Left lung (tissue), 10 donors: ENCODE measurements around the gene ANKS3. TPM values are rescaled to one million over a fixed set of nuclear protein-coding genes. Genes with fewer than 3 reads are reported as not detected.

Experiments used
- ATAC-seq: fragments of 200-7000 bp; cut with Tn5 transposase; one replicate; pipeline ENCODE4 v1.9.1; 2020; ENCODE audit warnings: moderate library complexity
- DNase-seq, 4 donors: peaks; one replicate each; pipeline ENCODE4 v3.0.0-alpha.2; 2013 to 2020
- H3K27ac ChIP-seq, 2 donors: fragments of 200-600 bp; sonication (generic) in 1 of 2; one replicate each; pipeline versions ENCODE4 v1.5.0 to v1.8.0; 2020 to 2021
- H3K27me3 ChIP-seq, 2 donors: fragments of 200-600 bp; sonication (generic) in 1 of 2; one replicate each; pipeline versions ENCODE4 v1.5.0 to v1.8.0; 2020 to 2021
- H3K36me3 ChIP-seq, 2 donors: fragments of 200-600 bp; sonication (generic) in 1 of 2; one replicate each; pipeline versions ENCODE4 v1.5.0 to v1.8.0; 2020 to 2021
- H3K4me1 ChIP-seq, 2 donors: fragments of 200-600 bp; one replicate each; pipeline ENCODE4 v1.8.0; 2021
- H3K4me3 ChIP-seq, 2 donors: fragments of 200-600 bp; sonication (generic) in 1 of 2; one replicate each; pipeline versions ENCODE4 v1.5.0 to v1.8.0; 2020 to 2021; ENCODE audit warnings: mild to moderate bottlenecking in 1 of 2
- H3K9me3 ChIP-seq, 2 donors: fragments of 200-600 bp; sonication (generic) in 1 of 2; one replicate each; pipeline versions ENCODE4 v1.5.0 to v1.8.0; 2020 to 2021
- intact Hi-C, 2 donors: fragments of 100-400 bp; cut with DNase I; formaldehyde crosslinking; loops; one replicate each; pipeline versions ENCODE4 v1.11.2 to v1.14.2; 2022
- polyA plus RNA-seq, 6 donors: library from polyadenylated mRNA; unstranded; fragments of 120-200 nt; gene quantifications; one replicate each; pipeline ENCODE4 v1.2.1, GENCODE V29; 2013; ENCODE audit not compliant: insufficient read length in 6 of 6
- total RNA-seq, 2 donors: library from RNA; stranded (reverse); fragmentation: NEBNext Ultra II Directional; extraction: Animal tissue kit (Norgen Biotek cat#: 25700); gene quantifications; one replicate each; pipeline ENCODE4 v1.2.1, GENCODE V29; 2021
- TF ChIP-seq, protein P1 (sequence below), 2 donors: fragments of 200-600 bp; sonication (generic) in 1 of 2; IDR thresholded peaks; one replicate each; pipeline versions ENCODE4 v1.5.0 to v1.8.0; 2021; ENCODE audit warnings: antibody characterized with exemption in 2 of 2
- donor health status: DM: no; HTN: yes; CAD: no.
- donor health status: DM: no; HTN: no; CAD: no.

Gene ANKS3
- total and polyA plus RNA-seq, 8 donors = 16.1 to 32.8 (median 26.7) TPM

DNA sequence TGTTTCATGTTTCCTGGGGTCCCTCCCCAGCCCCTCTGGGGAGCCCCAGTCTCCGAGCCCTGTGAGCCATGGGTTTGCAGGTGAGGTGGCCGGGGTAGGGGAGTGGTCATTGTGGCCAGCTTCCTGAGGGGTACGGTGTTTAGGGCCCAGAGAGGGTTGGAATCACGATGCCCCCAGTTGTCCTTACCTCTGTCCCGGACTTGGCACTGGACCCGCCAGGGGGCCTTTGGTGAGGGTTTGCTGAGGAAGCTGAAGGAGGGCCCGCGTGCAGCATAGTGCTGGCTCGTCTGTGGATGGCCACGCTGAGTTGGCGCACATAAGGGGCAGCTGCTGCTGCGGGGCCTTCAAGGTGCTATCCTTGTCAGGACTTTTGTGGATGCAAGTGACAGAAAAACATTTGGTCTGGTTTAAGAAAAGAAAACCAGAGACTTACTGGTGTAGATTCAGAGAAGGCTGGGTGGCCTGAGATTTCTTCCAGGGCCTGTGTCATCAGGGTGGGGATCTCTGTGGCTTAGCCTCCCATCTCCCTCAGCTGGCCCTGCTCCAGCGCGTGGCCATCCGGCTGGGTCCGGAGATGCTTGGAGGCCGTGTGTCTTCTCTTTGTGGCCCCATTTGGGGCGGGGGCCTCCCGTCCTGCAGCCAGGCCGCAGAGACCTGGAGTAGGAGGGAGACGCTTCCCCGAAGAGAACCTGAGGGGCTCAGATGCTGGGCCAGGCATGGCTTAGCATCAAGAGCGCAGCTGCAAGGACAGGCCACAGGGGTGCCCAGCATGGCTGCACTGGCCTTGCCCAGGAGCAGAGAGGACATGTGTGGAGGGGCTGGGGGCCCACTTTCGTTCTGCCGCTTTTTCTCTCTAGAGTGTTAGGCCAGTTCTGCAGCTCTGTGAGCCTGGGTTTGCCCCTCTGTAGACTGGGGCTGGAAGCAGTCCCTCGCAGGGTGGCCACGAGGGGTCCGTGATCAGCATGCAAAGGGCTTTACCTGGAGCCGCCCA, 74.4 kb downstream of the ANKS3 start:
- Histone ChIP-seq H3K27ac (peak overlapping the region in 1 of 2 donors; percentile 48), H3K4me1 (peaks cover 23 to 59% of the 10 kb centered on the region in 2 donors), H3K27me3 (no peaks in the 10 kb centered on the region), H3K36me3 (peaks cover 0 to 63% of the 10 kb centered on the region in 2 donors), H3K4me3 (no peak overlapping the region), H3K9me3 (no peaks in the 10 kb centered on the region)
- intact Hi-C loops = no loop called here
- TF ChIP-seq, protein P1, sequence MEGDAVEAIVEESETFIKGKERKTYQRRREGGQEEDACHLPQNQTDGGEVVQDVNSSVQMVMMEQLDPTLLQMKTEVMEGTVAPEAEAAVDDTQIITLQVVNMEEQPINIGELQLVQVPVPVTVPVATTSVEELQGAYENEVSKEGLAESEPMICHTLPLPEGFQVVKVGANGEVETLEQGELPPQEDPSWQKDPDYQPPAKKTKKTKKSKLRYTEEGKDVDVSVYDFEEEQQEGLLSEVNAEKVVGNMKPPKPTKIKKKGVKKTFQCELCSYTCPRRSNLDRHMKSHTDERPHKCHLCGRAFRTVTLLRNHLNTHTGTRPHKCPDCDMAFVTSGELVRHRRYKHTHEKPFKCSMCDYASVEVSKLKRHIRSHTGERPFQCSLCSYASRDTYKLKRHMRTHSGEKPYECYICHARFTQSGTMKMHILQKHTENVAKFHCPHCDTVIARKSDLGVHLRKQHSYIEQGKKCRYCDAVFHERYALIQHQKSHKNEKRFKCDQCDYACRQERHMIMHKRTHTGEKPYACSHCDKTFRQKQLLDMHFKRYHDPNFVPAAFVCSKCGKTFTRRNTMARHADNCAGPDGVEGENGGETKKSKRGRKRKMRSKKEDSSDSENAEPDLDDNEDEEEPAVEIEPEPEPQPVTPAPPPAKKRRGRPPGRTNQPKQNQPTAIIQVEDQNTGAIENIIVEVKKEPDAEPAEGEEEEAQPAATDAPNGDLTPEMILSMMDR (IDR thresholded peaks at IDR 0.05) = no peak
- DNase-seq = no peak
- ATAC-seq = no peak

DNA sequence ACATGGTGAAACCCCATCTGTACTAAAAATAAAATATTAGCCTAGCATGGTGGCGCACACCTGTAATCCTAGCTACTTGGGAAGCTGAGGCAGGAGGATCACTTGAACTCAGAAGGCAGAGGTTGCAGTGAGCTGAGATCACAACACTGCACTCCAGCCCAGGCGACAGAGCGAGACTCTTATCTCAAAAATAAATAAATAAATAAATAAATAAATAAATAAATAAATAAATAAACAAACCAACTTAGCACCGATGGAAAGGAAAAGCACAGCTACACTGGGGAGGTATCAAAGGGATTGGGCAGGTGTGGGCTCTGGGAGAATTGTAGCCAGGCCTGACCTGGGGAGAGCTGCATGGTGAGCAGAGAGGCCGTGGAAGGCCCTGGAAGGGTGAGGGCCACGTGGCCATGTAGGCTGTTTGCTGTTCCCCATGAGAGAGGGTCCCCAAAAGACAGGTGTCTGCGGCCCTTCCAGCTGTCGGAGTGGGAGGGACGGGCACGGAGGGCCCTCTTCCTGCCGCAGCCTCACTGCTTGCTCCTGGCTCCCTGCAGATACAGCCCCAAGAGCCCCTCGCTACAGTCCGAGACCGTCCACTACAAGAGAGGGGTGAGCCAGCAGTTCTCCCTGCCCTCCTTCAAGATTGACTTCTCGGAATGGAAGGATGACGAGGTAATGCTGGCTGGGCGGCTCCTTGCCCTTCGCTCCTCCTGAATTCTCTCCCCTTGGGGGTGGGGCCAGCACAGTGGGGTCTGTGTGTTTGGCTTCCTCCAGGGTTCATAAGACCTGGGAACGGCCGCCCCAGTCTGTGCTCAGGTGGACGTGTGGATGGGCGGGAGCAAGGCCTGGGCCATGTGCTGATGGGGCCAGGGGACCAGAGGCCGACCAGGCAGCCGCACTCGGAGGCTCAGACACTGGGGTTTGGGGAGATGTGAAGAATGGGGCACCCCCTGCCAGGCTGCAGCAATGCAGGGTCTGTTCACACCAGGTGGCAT, 77.1 kb downstream of the ANKS3 start:
- peak overlapping the region; percentile 2 to 8 for H3K27ac ChIP-seq
- intact Hi-C loops = no loop called here
- ATAC-seq (no peak), DNase-seq (no peak)
- H3K36me3 ChIP-seq = peaks cover 0 to 88% of the 10 kb centered on the region in 2 donors
- H3K4me3 ChIP-seq = no peak overlapping the region
- no peaks in the 10 kb centered on the region for H3K27me3 ChIP-seq
- TF ChIP-seq, protein P1 (IDR thresholded peaks at IDR 0.05) = no peak
- peaks cover 19 to 41% of the 10 kb centered on the region in 2 donors for H3K4me1 ChIP-seq
- no peaks in the 10 kb centered on the region for H3K9me3 ChIP-seq

DNA sequence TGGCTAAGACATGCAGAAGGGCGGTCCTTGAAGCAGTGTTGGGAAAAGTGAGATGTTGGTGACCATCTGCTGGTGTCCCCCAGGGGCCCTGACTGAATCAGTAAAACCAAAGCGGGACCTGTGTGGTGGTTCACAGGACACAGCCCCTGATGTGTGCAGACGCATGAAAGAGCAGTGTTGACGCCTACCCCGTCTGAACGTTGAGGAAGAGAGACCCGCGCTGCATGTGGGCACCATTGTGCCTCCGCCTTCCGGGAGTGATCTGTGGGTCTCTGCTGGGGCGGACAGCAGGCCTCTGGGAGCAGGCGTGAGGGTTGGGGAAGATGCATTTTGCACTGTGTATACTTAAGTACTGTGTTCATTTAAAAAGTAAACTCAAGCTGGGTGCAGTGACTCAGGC, 77.8 kb downstream of the ANKS3 start:
- no peaks in the 10 kb centered on the region for H3K9me3 ChIP-seq
- H3K36me3 ChIP-seq = peaks cover 0 to 96% of the 10 kb centered on the region in 2 donors
- H3K4me3 ChIP-seq = no peak overlapping the region
- DNase-seq (no peak), ATAC-seq (no peak)
- H3K27me3 ChIP-seq = no peaks in the 10 kb centered on the region
- H3K27ac ChIP-seq = peak overlapping the region; percentile 8 to 81
- TF ChIP-seq, protein P1 (IDR thresholded peaks at IDR 0.05) = no peak
- peaks cover 12 to 33% of the 10 kb centered on the region in 2 donors for H3K4me1 ChIP-seq
- intact Hi-C loops = no loop called here

DNA sequence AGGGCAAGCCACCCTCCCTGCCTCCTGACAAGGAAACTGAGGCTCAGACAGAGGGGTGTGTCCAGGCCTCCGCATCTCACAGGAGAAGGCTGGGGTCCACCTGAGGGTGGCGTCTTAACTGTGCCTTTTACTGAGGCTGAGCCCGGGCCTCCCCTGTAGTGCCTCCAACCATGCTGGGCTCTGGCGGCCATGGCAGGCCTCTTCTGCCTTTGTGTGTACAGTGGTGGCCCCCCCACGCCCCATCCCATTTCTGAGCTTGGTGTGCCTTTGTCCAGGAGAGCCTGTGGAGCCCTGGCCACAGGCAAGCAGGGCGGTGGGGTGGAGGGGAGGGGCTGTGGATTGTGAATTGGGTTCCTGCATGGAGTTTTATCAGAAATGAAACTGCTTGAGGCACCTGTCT, 78.3 kb downstream of the ANKS3 start:
- H3K27ac ChIP-seq = peak overlapping the region; percentile 54 to 81
- intact Hi-C loops = no loop called here
- ATAC-seq = no peak

More for the DNA sequence above, 78.3 kb downstream of the ANKS3 start:
- Histone ChIP-seq H3K4me1 (peaks cover 11 to 29% of the 10 kb centered on the region in 2 donors), H3K27me3 (no peaks in the 10 kb centered on the region), H3K9me3 (no peaks in the 10 kb centered on the region), H3K36me3 (peaks cover 0 to 99% of the 10 kb centered on the region in 2 donors), H3K4me3 (no peak overlapping the region)
- no peak for DNase-seq
- TF ChIP-seq, protein P1 (IDR thresholded peaks at IDR 0.05) = no peak
